ENCODE data around the gene M1AP.

GRCh38 chr2:74510272-74510671 lies 137.9 kb downstream of the M1AP start:
- TF ChIP-seq CTCF (IDR thresholded peaks at IDR 0.05) (no peak), POLR2AphosphoS5 (IDR thresholded peaks at IDR 0.05; ENCODE audit: low read depth, low read length) (no peak), SIN3A (IDR thresholded peaks at IDR 0.05; ENCODE audit: borderline replicate concordance, insufficient read depth, low read depth, low read length) (no peak), TCF7L2 (IDR thresholded peaks at IDR 0.05; ENCODE audit: low read depth, low read length) (no peak), REST (IDR thresholded peaks at IDR 0.05; ENCODE audit: insufficient read depth in 1 of 2, low read depth in 2 of 2, low read length in 1 of 2) (no peak)

Measured in Panc1 (cell line).